ENCODE results near the gene FBXW7.

FBXW7 gene

DNA sequence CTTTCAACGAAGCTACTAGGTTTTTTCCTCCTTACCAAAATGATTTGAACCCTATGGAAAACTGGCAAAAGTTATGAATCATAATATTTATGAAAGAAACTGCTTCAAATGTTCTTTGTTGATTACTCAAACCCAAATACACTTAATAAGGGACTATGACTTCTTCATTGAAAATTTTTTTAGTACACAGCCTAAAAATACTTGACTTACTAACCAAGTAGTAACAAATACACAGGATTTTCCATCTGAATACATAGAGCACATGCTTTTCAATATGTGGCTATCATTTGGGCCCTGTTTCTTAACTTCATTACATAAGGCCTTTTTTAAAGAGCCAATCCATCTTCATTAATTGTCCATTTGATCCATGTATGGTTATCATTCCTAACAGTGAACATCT is 171.5 kb downstream of the FBXW7 start:
- no peak for FAIRE-seq

DNA sequence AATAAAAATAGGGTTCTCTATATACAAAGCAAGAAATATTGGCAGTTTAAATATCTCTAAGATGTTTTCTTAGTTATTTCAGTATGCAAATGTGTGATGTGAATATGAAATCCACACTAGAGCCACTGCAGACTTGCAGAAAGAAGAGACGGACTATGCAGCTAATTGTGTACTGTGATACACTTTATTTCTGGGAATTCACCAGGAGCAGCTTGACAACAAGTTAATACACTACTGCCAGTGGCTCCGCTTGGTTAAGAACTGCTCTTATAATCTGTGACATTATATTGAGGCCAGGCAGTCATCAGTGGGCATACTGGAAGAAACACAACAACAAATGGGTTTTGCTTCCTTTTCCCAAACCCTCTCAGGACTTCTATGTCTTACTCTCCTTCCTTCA is 172.0 kb downstream of the FBXW7 start:
- FAIRE-seq, result no peak

- FAIRE-seq, result no peak
Observed at GRCh38 chr4:152363086-152363485, 172.8 kb downstream of the FBXW7 start.

GRCh38 chr4:152360045-152360410 is 175.9 kb downstream of the FBXW7 start:
- FAIRE-seq, result peak; percentile 33

GRCh38 chr4:152359208-152360044 is 176.5 kb downstream of the FBXW7 start:
- no peak for FAIRE-seq

DNA sequence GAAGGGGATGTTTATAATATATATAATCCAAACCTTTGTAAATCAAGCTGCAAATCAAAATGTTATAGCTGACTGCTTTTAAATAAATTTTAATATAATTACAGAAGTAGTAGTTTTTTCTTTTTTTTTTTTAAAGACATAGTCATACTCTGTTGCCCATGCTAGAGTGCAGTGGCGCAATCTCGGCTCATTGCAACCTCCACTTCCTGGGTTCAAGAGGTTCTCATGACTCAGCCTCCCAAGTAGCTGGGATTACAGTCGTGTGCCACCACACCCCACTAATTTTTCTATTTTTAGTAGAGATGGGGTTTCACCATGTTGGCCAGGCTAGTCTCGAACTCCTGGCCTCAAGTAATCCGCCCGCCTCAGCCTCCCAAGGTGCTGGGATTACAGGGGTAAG is 178.7 kb downstream of the FBXW7 start:
- FAIRE-seq, result no peak

DNA sequence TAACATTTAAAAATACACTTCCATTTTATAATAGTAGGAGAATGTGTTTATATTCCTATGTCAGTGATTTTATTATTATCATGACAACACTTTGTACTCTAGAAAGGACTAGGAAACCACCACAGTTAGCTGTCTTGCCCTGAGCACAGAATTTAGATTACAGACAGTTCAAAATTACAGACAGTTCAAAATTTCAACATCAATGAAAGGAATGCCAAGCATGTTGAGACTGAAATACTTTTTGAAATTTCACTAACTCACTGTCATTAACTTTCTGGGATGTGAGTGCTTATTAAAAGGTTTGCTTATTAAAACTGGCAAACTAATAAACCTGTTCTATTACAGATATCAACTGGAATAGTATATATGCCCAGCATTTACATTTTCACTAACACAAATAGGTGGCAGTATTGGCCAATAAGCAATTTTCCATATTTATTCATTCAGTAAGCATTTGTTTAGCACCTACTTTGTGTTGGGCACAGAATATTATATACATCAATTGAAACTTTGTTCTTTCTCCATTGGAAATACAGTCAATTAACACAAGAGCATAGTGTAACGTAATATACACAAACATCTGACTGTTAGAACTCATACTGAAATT is 179.4 kb downstream of the FBXW7 start:
- FAIRE-seq, result peak; percentile 74

GRCh38 chr4:152352622-152353116 is 183.2 kb downstream of the FBXW7 start:
- FAIRE-seq, result peak; percentile 97

DNA sequence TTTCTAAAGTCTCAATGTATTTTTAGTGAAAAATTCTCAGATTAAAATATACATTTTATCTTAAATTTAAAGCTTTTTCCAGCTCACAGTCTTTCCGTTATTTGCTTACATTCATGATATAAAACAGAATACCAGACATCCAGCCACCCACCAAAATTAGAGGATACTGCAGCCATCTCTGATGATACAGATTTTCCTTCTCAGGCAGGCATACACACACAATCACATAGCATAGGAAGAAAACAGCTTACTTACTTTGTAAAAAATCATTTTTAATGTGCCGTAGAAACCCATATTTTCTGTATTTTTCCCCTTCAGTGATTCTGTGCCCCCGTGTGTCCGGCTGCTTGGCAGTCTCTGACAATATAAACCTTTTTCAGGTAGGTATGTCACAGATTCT is 183.7 kb downstream of the FBXW7 start:
- no peak for FAIRE-seq

DNA sequence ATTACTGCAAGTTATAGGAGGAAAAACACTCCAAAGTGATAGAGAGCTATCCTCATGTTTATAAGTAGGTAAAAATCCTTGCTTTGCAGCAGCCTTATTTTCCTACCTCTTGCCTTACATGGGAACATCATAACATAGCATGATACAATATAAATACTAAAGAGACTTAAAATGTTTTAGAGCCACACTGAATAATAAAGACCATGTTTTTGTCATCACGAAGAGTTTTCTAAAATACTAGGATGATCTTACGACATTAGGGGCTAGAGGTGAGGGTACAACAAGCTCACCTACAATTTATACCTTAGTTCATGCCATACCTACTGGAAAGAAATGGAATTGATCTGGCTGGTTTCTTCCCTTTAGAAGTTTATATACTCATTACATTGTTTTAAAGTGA is 184.8 kb downstream of the FBXW7 start:
- FAIRE-seq, result no peak

- no peak for FAIRE-seq
Observed at GRCh38 chr4:152348670-152349069, 187.2 kb downstream of the FBXW7 start.

DNA sequence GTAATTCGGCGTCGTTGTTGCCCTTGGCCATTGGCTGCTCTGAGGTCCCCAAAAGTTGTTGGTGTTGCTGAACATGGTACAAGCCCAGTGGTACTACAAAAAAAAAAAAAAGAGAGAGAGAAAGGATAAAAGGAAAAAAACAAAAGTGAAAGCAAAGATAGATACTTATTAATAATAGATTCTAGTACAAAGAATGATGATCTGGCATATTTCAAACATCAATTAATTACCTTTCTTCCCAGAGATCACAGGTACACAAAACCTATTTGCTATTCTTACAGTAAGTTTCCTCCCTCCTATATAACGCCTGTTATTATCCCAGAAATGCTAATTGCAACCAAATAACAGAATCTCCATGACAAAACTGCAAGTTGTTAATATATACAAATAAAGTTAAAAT is 188.9 kb downstream of the FBXW7 start:
- no peak for FAIRE-seq

- FAIRE-seq, result no peak
Observed at GRCh38 chr4:152346526-152346925, 189.4 kb downstream of the FBXW7 start.

DNA sequence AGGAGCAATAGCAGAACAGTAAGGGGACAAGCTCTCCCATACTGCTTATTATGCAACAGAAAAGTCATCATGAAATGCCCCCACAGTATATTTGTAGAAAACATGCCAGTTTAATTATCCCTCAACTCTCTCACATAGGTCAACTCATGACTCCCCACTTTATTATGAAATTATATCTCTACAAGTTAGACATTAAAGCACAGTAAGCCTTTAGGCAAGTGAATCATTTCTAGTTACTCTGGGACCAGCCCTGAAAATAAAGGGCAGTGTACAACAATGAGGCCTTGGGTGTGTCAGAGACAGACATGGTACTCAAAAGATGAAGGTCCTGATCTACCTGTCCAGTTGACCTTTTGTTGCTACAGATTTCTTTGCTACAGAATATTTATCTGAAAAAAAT is 191.9 kb downstream of the FBXW7 start:
- no peak for FAIRE-seq

GRCh38 chr4:152342293-152342692 is 193.6 kb downstream of the FBXW7 start:
- FAIRE-seq, result no peak

DNA sequence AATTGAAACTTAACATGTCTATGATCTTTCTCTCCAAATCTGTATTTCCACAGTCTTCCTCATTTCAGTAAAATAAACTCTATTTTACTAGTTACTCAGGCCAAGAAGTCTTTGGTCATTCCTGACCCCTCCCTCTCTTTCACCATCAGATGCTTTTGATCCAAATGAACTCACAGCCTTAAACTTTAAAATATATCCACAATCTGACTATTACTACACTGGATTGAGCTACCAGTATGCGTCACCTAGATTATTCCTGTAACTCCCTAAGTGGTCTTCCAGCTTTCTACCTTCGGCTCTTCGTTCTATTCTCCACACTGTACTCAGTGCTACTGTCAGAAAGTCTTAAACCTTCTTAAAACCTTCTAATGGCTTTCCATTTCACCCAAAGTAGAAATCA is 195.1 kb downstream of the FBXW7 start:
- FAIRE-seq, result no peak

- no peak for FAIRE-seq
Observed at GRCh38 chr4:152339576-152339975, 196.3 kb downstream of the FBXW7 start.

DNA sequence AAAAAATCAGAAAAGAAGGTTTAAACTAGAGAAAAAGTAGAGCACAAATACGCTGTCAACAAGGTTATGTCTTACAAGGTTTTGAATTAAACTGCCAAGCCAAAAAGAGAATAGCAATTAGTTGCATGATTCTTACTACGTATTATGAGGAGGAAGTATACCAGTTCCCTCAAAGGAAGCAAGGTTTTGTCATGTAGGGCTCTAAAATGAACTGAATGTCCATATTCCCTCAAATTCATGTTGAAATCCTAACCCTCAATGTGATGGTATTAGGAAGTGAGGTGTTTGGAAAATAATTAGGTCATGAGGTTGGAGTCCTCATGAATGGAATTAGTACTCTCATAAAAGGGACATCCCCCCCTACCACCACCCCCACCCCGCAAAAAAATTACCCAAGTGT is 201.0 kb downstream of the FBXW7 start:
- peak; percentile 15 for FAIRE-seq

DNA sequence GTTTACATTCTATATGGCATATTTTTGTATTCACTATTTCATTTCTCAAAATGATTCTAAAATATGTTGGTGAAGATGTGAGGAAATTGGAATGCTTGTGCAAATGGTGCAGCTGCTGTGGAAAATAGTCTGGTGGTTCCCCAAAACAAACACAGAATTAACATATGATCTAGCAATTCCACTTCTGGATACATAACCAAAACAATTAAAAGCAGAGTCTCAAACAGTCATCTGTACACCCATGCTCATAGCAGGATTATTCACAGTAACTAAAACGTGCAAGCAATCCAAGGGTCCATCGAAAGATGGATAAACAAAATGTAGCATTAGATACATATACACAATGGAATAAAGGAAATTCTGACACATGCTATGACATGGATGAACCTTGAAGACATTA is 204.8 kb downstream of the FBXW7 start:
- FAIRE-seq, result no peak

- FAIRE-seq, result no peak
Observed at GRCh38 chr4:152328582-152328981, 207.3 kb downstream of the FBXW7 start.

DNA sequence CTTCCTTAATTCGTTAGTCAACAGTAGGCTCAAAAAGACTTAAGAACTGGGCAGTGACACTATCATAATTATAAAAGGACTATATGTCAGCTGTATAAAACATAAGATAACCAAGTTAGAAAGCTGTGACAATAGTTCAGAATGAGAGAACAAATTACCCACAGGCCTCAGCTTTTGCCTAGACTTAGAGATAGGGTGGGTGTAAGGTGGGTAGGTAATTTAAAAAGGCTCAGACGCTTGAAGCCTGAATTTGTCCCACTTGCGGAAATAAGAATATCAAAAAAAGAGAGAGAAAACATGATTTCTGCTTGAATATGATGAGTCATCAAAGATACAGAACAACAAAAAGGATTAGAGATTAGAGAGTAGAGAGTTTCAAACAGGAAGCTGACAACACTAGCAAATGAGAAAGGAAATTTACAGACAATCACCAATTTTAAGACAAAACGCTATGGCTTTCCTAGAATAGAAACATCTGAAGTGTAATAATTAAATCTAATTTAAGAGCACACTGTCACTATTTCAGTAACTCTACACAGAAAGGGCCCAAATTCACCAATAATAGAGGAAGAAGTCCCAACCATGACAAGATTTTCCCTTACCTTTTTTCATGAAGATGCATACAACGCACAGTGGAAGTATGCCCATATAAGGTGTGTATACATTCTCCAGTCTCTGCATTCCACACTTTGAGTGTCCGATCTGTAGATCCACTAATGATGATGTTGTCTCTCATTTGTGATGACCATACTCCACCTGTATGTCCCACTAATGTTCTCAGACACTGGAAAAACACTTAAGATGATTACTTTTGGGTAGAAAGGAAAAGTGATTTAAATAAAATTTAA is 208.1 kb downstream of the FBXW7 start:
- no peak for FAIRE-seq

- no peak for FAIRE-seq
Observed at GRCh38 chr4:152325831-152326230, 210.1 kb downstream of the FBXW7 start.

GRCh38 chr4:152323221-152323620 is 212.7 kb downstream of the FBXW7 start:
- no peak for FAIRE-seq

DNA sequence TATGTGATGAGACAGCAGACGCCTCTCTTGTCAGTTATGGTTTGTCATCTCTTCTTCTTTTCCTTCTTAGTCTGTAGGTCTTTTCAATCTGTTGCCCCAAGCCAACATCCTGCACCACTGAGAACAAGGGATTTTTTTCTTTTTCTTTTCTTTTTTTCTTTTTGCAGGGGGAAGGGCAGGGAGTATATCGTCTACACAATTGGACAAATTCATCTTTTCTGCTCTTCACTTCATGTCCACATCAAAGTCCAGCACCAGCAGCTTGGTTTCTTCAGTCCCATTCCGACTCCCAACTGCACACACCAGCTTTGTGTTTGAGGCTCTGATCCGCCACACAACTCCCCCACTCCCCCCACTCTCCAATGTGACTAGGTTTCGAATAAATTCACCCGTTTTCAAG is 213.2 kb downstream of the FBXW7 start:
- FAIRE-seq, result no peak
